ENCODE data around the gene ASMTL. TPM values are rescaled to one million over a fixed set of nuclear protein-coding genes. Genes with fewer than 3 reads are reported as not detected.
"Not testable (repeated sequence)": the region's sequence is repeated elsewhere in the genome, so short reads cannot be mapped to it uniquely, and the experiment has no call there.

ASMTL gene
- total RNA-seq, 1 experiment from 2014 or later = 60.9 TPM

- H3K4me3 ChIP-seq, DNase-seq, H3K27me3 ChIP-seq: not testable (repeated sequence)
- Histone ChIP-seq H3K9me3 (peaks cover 30% of the 10 kb centered on the region), H3K36me3 (peaks cover 29% of the 10 kb centered on the region)
Measured at GRCh38 chrX:1448573-1449001, 4.1 kb downstream of the ASMTL start.

DNA sequence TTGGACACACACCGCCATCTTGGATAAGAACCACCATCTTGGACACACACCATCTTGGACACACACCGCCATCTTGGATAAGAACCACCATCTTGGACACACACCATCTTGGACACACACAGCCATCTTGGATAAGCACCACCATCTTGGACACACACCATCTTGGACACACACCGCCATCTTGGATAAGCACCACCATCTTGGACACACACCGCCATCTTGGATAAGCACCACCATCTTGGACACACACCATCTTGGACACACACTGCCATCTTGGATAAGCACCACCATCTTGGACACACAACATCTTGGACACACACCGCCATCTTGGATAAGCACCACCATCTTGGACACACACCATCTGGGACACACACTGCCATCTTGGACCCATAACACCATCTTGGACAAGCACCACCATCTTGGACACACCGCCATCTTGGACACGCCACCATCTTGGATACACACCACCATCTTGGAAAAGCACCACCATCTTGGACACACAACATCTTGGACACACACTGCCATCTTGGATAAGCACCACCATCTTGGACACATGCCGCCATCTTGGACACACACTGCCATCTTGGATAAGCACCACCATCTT, 4.6 kb downstream of the ASMTL start:
- Histone ChIP-seq H3K9me3 (peaks cover 30% of the 10 kb centered on the region), H3K36me3 (peaks cover 29% of the 10 kb centered on the region)
- H3K27me3 ChIP-seq, DNase-seq, H3K4me3 ChIP-seq: not testable (repeated sequence)

DNA sequence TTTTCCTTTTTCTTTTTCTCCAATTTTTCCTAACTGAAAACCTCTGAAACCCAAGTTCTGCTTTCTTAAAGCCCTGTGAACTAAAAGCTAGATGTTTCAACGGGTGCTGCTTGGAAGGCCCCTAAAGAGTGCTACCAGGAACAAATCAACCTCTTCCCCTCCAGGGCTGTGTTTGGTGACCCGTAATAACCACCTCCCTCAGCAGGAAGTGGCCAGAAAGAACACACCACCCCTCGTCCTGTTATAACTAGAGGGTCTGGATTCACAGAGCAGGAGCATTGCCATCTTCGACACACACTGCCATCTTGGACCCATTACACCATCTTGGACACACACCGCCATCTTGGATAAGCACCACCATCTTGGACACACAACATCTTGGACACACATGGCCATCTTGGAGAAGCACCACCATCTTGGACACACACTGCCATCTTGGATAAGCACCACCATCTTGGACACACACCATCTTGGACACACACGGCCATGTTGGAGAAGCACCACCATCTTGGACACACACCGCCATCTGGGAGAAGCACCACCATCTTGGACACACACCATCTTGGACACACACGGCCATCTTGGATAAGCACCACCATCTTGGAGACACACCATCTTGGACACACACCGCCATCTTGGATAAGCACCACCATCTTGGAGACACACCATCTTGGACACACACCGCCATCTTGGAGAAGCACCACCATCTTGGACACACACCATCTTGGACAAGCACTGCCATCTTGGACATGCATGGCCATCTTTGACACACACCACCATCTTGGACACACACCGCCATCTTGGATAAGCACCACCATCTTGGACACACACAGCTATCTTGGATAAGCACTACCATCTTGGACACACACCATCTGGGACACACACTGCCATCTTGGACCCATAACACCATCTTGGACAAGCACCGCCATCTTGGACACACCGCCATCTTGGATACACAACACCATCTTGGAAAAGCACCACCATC, 5.4 kb downstream of the ASMTL start:
- H3K9me3 ChIP-seq = peaks cover 30% of the 10 kb centered on the region
- H3K27me3 ChIP-seq, H3K4me3 ChIP-seq, DNase-seq: not testable (repeated sequence)
- H3K36me3 ChIP-seq = peaks cover 34% of the 10 kb centered on the region

DNA sequence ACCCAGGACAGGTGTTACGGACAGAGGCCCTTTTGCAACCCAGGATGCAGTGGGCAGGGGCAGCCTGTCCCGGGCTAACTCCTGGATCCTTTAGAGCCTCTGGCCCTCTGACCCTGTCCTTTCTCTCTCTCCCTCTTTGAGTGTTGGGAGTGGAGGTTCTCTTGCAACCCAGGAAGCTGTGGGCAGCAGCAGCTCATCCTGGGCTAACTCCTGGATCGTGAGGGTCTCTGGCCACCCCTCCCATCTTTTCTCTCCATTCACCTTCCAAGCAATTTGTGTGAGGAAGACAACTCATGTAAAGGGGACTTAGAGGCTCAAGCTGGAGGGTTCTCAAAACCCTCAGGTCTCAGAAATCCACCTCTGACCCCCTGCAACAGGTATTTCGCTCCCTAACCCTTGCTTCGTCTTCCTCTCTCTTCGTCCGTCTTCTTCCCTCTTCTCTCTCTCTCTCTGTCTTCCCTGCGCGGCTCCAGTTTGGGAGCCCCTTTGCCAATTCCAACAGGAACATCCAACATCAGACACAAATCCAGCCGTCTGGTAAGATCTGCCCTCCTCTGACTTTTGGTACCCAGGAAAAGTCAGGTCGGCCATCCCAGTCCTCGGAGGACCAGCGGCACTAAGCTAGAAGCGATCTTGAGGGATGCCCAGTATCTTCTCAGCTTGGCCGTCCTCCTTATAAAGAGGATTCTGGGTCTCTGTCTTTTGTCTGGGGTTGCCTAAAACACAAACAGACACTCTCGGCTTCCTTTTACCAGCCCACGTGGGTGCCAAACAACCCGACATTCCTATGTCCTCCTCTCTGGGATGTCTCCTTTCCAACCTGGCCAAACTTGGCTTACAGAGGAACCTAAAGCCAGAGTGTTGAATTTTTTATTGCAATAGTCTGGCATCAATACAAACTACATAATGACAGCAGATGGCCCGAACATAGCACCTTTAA, 7.9 kb downstream of the ASMTL start:
- H3K9me3 ChIP-seq = peaks cover 30% of the 10 kb centered on the region
- peaks cover 38% of the 10 kb centered on the region for H3K36me3 ChIP-seq
- no peaks in the 10 kb centered on the region for H3K27me3 ChIP-seq
- H3K4me3 ChIP-seq = no peak overlapping the region
- DNase-seq = no peak

- no peak overlapping the region for H3K4me3 ChIP-seq
- no peaks in the 10 kb centered on the region for H3K27me3 ChIP-seq
- peaks cover 39% of the 10 kb centered on the region for H3K36me3 ChIP-seq
- peaks cover 25% of the 10 kb centered on the region for H3K9me3 ChIP-seq
- no peak for DNase-seq
Measured at GRCh38 chrX:1443496-1444075, 9.1 kb downstream of the ASMTL start.

DNA sequence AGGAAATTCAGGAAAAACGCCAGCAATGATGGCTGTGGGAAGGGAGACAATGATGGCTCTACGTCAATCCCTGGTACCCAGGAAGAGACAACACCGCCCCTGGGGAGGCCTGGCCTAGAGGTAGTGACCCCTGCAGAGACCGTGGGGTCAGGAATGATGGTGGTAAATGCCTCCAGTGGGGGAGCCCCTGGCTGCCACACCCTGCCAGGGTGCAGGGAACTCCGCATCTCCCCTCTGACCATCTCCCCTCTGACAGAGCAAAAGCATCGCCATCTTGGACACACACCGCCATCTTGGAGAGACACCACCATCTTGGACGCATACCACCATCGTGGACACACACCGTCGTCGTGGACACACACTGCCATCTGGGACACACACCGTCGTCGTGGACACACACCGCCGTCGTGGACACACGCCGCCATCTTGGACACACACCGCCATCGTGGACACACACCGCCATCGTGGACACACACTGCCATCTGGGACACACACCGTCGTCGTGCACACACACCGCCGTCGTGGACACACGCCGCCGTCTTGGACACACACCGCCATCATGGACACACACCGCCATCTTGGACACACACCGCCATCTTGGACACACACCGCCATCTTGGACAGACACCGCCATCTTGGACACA, 9.9 kb downstream of the ASMTL start:
- no peak for DNase-seq
- peaks cover 41% of the 10 kb centered on the region for H3K36me3 ChIP-seq

GRCh38 chrX:1442016-1442665, 10.6 kb downstream of the ASMTL start:
- H3K4me3 ChIP-seq = no peak overlapping the region
- DNase-seq = no peak
- H3K36me3 ChIP-seq = peaks cover 41% of the 10 kb centered on the region

More for the DNA sequence above, 9.9 kb downstream of the ASMTL start:
- Histone ChIP-seq H3K9me3 (peaks cover 24% of the 10 kb centered on the region), H3K27me3 (no peaks in the 10 kb centered on the region), H3K4me3 (no peak overlapping the region)

DNA sequence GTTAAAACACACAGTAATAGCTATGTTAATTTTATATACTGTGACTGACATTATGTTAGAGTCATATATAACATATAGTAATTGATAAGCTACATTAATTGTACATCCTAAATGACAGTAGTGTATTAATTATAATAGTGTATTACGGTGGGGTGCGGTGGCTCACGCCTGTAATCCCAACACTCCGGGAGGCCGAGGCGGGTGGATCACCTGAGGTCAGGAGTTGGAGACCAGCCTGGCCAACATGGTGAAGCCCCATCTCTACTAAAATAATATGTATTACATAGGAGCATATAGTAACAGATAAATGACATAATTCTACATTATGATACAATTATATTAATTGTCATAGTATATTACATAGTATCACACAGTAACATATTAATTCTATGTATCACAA, 12.2 kb downstream of the ASMTL start:
- no peaks in the 10 kb centered on the region for H3K27me3 ChIP-seq
- H3K9me3 ChIP-seq = peaks cover 12% of the 10 kb centered on the region
- H3K4me3 ChIP-seq = no peak overlapping the region
- H3K36me3 ChIP-seq = peaks cover 39% of the 10 kb centered on the region
- DNase-seq = no peak

More at GRCh38 chrX:1442016-1442665, 10.6 kb downstream of the ASMTL start:
- no peaks in the 10 kb centered on the region for H3K27me3 ChIP-seq
- H3K9me3 ChIP-seq = peaks cover 24% of the 10 kb centered on the region

- DNase-seq = no peak
- H3K4me3 ChIP-seq = no peak overlapping the region
- H3K9me3 ChIP-seq = no peaks in the 10 kb centered on the region
- H3K27me3 ChIP-seq = no peaks in the 10 kb centered on the region
- peaks cover 29% of the 10 kb centered on the region for H3K36me3 ChIP-seq
Measured at GRCh38 chrX:1435241-1435895, 17.3 kb downstream of the ASMTL start.

GRCh38 chrX:1434871-1435240, 17.9 kb downstream of the ASMTL start:
- Histone ChIP-seq H3K9me3 (no peaks in the 10 kb centered on the region), H3K27me3 (no peaks in the 10 kb centered on the region), H3K36me3 (peaks cover 31% of the 10 kb centered on the region), H3K4me3 (no peak overlapping the region)
- no peak for DNase-seq

DNA sequence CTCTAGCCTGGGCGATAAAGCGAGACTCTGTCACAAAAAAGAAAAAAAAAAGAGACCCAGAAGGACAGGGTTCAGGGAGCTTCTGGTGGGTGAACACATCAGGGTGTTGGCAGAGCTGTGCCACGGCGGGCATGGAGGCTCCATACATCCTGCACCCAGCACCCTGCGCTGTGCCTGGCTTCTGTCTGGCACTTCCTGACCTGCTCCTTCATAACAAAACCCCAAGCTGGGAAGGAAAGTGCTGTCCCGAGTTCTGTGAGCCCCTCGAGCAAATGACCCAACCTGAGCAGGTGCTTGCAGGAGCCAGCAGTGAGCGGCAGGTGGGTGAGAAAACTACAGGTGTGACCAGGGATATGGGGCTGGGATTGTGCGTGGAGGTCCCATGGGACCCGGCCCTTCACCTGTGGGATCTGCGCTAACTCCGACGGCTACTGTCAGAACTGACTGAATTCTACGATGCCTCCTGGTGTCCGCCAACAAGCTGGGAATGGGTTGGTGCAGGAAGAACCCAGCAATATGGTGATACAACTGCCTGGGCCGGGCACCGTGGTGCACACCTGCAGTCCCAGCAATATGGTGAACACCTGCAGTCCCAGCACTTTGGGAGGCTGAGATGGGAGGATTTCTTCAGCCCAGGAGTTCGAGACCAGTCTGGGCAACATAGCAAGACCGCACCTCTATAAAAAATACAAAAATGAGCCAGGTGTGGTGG, 18.9 kb downstream of the ASMTL start:
- H3K9me3 ChIP-seq = no peaks in the 10 kb centered on the region
- no peak for DNase-seq
- H3K27me3 ChIP-seq = no peaks in the 10 kb centered on the region
- peaks cover 28% of the 10 kb centered on the region for H3K36me3 ChIP-seq
- H3K4me3 ChIP-seq = no peak overlapping the region

DNA sequence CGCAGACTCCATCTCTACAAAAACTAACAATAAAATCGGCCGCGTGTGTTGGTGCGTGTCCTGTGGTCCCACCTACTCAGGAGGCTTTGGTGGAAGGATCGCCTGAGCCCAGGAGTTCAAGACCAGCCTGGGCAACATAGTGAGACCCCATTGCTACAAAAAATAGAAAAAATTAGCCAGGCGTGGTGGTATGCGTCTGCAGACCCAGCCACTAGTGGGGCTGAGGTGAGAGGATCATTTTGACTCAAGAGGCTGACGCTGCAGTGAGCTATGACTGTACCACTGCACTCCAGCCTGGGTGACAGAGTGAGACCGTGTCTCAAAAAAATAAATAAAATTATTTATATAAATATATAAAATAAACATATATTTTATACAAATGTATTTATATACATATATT, 22.3 kb downstream of the ASMTL start:
- Histone ChIP-seq H3K36me3 (peaks cover 40% of the 10 kb centered on the region), H3K27me3 (no peaks in the 10 kb centered on the region), H3K4me3 (no peak overlapping the region), H3K9me3 (no peaks in the 10 kb centered on the region)
- no peak for DNase-seq

DNA sequence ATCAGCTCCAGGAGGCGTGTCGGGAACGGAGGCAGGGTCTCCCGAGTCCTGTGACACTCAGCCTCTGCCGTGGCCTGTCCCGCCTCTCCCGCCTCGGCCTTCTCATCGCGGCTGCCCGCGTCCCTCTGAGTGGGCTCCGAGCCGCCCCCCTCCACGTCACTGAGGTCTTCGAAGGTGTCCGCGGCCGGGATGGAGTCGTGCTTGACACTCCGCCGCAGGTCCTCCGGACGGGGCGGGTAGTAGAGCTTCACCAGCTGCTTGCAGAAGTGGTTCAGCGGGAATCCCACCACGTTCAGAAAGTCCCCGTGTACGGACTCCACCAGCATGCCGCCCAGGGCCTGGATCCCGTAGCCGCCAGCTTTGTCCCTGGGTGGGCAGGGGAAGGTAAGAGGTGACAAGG, 25.0 kb downstream of the ASMTL start:
- no peak for DNase-seq
- peaks cover 49% of the 10 kb centered on the region for H3K36me3 ChIP-seq
- H3K27me3 ChIP-seq = no peaks in the 10 kb centered on the region
- no peak overlapping the region for H3K4me3 ChIP-seq
- peaks cover 10% of the 10 kb centered on the region for H3K9me3 ChIP-seq

GRCh38 chrX:1426321-1426720, 26.4 kb downstream of the ASMTL start:
- H3K4me3 ChIP-seq, DNase-seq, H3K27me3 ChIP-seq: not testable (repeated sequence)
- Histone ChIP-seq H3K36me3 (peaks cover 56% of the 10 kb centered on the region), H3K9me3 (peaks cover 24% of the 10 kb centered on the region)
